NCI-H1436 treated with DMSO at 0.1 percent for 48 hours (cell line): ENCODE measurements around the gene RHOB.

ENCODE experiments used
- DNase-seq: peaks from one replicate; lab custom pipeline; 2025; lab: John Stamatoyannopoulos, UW

Gene RHOB

DNA sequence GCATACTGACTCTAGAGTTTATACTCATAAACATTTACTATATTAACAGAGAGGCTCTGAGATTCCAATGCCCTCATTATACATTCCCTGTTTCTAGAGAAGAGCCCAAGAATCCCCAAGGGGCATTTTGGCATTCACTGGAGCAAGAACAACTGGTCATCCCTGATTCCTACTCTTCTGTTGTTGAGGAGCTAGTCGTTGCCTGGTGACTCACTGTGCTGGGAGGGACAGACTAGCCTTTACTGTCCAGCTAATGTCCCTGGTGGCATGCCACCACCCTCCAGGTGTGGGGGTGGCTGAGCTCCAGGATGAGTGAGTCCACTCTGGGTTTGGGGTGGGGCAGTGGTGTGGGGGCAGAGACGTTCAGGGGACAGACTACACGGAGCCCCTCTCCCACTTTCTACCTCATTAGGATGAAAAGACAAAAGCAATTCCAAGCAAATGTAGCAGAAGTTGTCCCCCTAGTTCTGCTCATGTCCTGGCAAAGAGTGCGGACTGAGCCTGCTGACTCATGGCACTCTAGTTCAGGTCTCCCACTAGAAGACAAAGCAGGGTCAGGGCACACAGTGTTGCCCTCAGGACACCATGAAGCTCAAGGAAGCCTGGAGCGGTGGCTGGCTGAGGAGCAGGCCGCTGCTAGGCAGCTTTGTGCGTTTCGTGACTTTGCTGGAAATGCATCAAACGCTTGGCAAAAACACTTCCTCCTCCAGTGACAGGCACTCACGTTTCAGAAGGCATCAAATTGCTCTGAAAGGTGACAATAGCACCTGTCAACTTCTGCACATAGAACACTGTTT lies 49.4 kb downstream of the RHOB start:
- no peak for DNase-seq

DNA sequence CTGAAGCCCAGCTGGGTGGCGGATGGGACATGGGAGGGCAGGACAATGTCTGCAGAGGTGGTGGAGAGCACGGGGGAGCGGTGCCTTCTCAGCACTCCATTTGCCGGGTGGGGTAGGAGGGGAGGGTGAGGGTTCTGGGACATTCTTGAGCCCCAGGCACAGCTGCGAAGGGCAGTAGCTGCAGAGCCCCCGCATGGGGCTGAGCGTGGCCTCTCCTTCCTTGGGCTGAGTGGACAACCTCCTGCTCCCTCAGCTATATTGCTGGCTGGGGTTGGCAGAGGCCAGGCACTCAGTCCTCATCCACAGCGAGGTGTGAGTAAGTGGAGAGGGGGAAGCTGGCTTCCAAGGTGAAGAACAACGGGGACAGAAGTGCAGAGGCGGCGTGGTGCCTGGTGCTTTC lies 50.1 kb downstream of the RHOB start:
- DNase-seq = no peak
